GM12891 (cell line): ENCODE measurements around the gene IFNA7.

ENCODE experiments used
- POLR2A ChIP-seq: IDR thresholded peaks from 2 replicates; pipeline ENCODE4 v1.6.1; 2011; ENCODE audit warnings: low read depth, low read length, control low read depth
- POLR2AphosphoS5 ChIP-seq: IDR thresholded peaks from 2 replicates; pipeline ENCODE4 v1.6.1; 2011; ENCODE audit warnings: low read depth, low read length, control low read depth
- TAF1 ChIP-seq: IDR thresholded peaks from 2 replicates; pipeline ENCODE4 v1.6.1; 2011; ENCODE audit warnings: low read depth, low read length, control low read depth

- TF ChIP-seq POLR2AphosphoS5 (no peak), POLR2A (no peak), TAF1 (no peak)
Measured at GRCh38 chr9:21210311-21210710, 8.3 kb upstream of the IFNA7 start.
